GM18868 (cell line): ENCODE measurements around the gene AP3B1.

Experiments used
- ATAC-seq: cut with Tn5 transposase; IDR thresholded peaks from one replicate; pipeline ENCODE4 v1.9.1; 2021; ENCODE audit warnings: mild to moderate bottlenecking, moderate library complexity; ENCODE audit not compliant: unreplicated experiment

AP3B1 gene

DNA sequence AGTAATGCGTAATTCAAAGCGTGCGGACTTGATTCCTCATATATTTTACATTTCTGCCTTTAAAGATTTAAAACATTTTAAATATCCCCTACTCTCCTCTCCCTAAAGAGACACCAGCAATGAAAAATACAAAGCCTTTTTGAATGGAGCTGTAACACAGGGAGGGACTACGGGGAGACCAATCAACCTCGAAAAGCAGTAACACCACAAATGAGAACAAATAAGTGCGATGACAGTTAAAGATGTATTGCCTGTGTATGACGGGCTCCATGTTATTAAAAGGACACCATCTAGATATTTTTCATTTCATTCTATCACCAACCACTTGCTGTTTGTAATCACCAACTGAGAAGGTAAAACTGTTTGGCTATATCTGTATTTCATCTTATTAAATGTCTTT, 288.0 kb downstream of the AP3B1 start:
- ATAC-seq = no peak

DNA sequence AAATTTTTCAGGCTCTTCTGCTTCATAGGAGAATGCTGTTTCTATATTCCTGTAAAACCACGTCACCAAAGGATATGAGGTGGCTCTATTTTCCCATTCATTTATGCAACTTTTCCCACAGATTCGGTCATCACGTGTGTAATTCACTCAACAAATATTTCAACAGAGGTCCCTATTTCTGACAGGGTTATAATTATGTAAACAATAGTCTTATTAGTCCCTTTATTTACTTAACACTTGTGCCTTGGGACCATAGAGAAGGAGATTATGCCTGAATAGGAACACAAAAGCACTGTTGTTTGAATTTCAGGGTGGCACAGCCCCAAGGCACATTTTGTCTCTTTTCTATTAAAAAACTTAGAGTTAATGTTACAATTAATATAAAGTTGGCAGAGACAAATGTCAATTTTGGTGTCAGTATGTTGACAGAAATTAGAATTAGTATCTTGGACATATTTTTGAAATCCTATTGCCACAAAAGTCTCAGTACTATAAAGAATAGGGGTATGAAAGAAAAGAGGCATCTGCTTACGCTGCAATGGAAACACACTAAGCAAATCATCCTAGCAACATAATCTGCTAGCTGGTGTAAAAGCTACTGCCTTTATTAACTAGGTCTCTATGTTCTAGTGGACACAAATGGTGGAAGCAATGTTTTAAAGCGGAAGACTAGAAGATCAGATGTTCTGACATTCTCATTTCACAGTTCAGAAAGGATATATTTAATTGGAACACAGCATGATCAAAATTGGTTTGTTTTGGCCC, 289.3 kb downstream of the AP3B1 start:
- no peak for ATAC-seq

DNA sequence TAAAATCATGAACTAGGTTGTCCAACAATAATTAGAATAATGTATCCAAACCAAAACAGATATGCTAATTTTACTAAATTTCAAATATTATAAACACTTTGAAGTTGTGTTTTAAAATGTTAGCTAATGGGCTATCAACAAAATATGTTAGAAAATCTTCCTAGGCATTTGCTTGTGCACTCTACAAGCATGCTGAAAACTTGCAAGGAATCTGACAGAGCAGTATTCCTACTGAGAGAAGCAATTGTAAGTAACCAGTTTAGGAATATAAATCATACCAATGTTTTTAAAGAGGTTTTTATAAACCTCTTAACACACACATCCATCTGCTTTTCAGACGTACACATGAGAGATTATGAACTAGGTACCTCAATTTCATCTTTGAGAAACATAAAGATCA, 289.9 kb downstream of the AP3B1 start:
- ATAC-seq = no peak

DNA sequence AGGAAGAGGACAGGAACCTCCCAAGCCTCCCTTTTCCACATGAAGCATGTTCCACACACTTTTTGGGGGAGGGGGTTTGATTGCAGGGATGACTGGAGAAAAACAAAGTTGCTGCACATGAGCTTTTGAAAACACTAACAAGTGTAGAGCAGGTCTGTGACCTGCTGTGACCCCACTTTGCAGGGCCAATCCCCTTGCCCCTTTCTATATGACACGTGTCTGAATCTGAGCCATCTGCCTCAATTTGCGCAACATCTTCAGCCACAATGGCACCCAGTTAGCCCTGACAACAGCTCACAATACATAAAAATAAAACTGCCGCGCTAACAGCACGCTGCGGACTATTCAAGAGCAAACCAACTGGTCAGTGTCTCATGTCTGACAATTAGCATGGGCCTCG, 290.6 kb downstream of the AP3B1 start:
- ATAC-seq = no peak

DNA sequence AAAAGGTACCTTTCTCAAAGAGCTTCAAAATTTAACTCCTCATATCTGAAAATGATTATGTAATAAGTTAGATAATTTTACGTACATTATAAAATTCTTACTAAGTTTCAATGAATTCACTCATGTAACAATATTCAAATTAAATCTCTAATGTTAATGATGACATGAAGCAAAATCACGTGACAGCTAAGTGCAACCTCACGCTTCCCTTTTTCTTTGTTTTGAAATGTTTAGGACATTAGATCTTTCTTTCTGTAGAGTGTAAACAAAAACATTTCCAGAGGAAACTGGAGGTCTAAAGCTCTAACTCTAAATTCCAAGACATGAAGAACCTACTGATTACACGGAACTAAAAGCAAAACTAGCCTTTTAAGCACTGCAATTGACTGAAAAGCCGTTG, 291.0 kb downstream of the AP3B1 start:
- ATAC-seq = no peak

DNA sequence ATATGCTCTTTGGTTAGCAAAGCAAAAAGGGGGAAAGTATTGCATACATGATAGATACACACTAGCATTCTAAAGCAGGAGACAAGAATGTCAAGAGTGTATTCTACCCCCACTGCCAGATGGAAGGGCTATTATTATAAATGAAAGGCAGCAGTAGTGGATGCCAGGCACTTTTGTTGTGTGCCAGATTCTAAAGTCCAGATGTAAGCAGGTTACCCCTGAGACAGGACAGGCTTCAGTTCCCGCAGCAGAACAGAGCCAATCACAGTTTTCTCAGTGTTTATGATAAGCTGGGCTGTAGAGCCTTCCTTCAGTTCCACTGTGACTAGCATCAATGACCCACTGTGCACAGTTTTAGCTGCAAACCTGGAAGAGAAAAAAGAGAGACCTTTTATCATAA, 291.8 kb downstream of the AP3B1 start:
- no peak for ATAC-seq

DNA sequence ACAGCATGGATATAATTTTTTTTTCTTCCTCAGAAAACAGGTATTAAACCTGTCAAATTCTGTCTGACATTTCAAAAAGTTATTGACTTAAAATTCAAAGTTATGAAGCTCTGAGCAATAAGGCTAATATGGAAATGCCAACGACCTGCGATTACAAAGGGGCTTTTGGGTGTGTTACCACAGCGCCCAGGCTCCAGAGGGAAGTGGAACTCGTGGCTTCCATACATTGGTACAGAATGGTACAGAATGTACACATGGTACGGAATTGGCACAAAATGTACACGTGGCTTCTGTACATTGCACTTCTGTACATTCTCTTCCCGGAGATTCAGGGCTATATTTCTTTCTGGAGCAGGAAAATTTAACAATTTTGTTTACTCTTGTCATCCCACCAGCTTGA, 293.3 kb downstream of the AP3B1 start:
- no peak for ATAC-seq

DNA sequence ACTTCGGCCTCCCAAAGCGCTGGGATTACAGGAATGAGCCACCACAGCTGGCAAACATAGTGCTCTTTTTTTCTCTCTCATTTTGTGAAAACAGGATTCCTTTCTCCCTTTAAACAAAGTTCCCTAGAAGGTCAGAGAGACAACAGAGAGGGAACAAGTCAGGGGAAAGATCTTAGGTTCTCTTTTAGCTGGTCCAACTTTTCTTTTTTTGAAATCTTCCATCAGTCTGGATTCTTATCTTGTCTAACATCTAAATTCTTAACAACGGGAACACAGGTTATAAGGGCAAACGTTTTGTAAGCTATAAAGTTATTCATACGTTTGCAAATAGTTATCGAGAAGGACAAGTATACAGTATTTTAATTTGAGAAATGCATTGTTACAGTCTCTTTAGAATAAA, 294.3 kb downstream of the AP3B1 start:
- no peak for ATAC-seq

DNA sequence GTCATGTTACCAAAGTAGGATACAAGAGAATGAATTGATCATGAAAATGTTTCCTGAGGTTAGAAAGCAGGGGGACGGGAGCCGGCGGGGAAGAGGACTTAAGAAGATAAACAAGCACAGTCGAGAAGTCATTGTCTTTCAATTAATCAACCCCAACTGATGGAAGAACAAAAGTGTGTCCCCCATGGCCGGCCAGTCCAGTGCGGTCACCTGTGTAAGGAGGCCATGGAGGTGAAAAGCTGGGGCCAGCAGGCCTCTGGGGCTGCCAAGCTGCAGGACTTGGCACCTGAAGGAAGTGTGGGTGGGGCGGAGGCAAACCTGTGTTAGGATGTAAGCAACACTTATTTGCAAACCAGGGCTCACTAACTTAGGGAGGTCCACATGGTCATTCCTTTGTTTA, 295.1 kb downstream of the AP3B1 start:
- ATAC-seq = no peak

DNA sequence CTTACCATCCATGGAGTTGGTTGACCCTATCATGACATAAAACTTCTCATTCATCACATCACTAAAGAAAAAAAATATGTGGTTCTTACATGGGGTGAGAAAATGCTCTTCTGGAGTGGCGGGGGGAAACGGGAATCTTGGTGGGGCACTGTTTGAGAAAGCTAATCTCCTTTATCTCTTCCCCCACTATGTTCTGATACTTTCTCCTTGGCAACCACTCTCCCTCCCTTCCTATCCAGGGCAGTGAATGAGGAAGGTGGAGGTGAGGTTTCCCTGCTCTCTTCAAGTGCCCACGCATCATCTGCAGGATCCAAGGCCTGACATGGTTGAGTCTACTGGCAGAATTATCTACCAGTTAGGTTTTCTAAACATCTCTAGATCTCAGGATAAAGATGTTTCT, 297.6 kb downstream of the AP3B1 start:
- ATAC-seq = no peak

DNA sequence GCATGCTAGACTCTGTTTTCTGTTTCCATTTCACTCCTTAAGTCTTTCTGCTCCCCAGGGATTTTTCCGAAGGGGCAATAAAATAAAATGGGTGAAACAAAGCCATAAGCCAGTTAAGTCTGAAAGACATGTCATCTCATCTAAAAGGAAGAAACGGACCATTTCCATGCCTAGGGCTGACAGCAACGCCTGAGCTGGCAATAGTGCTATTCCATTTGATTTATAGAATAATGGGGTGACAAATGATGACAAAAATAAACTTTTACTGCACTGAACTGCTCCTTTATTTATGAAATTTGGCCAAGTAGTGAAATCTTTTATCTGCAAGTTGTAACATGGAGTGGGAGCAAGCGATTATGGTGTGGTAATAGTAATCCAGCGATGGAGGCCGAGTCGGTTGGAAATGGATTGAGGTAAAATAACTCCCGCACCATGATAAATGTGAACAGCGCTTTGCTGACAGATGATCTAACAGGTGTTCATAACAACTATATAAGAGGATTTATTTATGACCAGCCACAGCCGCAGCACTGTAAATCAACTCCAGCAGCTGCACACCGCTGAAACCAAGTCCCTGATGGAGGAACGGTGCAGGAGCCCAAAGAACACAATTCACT, 298.6 kb downstream of the AP3B1 start:
- no peak for ATAC-seq

DNA sequence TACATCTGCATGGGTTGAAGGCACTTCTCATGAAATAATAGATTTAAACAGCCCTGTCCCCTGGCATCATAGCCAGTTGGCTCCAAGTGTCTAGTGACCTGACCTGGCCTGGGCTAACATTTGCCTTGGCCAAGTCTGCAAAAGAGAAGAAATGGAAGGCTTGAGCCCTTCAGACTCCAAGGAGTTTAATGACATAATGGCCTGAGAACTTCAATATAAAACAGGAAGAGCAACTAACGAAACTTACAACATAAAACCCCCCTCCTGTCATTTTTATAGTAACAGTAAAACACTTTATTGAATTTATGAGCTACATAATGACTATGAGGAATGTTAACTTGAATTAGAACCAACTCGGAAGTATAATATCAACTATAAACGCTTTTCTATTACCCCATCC, 299.6 kb downstream of the AP3B1 start:
- no peak for ATAC-seq

DNA sequence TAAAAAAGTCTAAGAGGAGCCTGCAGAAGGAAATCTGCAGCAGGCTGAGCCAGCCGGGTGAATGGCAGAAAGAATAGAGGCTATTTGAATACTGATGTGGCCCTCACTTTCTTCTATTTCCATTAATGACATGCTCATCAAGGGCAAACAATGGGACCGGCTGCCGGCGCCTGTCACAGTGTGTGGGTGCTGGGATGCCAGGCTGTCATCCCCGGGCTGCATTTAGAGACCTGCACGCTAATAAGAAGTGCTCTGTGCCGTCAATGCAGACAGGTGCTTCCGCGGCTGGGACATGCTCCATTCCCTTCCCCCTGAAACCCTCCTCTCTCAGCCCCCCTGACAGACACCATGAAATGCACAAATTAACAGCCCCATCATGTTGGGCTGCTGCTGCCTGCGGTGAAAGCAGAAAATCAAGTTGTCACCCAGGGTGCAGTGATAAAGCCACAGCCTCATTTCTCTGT, 300.6 kb downstream of the AP3B1 start:
- no peak for ATAC-seq

DNA sequence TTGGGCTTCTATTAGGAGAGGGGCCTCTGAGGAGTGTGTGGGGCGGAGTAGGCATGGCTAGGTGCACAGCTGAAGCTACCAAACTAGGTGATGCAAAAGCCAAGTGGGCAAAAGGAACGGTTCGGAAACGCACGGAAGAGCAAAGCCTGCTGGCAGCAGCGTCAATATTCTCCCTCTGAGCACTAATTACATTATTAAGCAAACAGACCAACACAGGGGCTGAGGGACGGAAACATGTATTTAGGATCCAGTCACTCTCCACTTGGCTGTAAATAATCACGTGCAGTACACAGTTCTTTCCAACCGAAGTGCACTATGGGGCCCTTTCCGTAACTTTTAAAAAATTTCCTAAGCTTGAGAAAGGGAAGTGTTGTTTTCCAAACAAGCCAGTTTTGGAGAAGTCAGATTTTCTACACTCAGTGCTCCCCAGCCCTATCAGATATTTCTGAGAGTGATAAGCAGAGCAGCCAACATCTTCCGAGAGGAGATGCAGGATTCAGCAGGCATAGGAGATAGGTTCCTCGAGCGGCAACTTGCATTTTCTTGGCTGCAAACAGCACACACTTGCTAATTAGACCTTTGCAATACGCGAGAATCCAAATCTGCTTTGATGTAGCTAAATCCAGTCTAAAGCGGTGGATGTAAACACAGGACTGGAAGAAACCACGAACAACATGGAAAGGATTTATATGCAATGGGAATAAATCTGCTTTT, 301.2 kb downstream of the AP3B1 start:
- ATAC-seq = no peak

DNA sequence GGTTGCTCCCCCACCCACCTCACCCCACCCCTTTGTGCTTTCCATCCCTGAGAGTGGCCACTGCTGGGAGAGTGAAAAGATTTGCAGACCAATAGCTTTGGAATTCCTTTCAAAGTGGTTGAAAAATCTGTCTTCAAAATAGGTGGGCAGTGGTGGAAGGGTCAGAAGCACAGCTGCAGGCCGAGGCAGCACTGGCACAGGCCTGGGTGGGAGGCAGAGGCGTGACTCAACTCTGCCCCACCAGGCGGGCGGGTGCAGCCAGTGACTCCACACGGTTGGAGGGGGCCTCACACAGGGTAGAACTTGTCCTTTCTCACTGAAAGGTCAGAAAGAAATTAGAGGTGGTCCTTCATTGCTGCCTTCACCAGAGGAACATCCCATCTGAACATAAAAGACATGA, 303.4 kb downstream of the AP3B1 start:
- ATAC-seq = no peak

DNA sequence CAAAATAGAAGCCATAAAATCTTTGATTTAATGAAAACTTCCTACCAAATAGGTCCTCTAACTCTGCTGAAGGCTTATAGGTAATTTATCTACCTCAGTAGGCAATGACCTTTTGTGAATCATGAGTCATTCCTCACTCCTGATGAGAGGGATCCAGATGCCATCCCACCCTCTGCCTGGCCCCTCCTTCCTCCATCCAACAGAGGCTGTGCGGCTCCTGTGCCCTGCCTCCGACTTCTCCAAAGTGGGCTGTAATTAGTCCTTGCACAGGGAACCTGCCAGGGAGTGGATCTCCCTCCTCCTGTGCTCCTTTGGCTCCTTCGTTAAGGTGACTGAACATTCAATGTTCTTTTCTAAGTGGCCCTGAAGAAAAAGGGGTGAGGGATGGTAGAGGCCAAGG, 304.5 kb downstream of the AP3B1 start:
- ATAC-seq = no peak

DNA sequence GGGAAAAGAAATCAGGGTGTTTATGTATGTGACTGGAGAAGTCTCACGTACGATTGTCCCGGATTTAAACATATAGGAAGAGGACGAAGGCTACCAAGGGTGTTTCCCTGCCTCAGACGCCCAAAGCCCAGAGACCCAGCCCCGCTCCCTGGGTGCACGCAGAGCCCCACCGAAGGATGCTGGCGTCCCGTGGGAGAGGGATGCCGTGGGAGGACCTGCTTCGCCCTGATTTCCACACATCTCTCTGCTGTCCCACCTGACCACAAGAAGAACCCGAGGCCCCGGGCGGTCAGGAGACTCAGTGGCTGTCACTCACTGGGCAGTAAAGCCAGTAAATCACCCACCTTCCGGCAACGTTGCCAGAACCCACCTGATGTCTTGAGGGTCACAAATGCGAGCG, 306.5 kb downstream of the AP3B1 start:
- no peak for ATAC-seq

DNA sequence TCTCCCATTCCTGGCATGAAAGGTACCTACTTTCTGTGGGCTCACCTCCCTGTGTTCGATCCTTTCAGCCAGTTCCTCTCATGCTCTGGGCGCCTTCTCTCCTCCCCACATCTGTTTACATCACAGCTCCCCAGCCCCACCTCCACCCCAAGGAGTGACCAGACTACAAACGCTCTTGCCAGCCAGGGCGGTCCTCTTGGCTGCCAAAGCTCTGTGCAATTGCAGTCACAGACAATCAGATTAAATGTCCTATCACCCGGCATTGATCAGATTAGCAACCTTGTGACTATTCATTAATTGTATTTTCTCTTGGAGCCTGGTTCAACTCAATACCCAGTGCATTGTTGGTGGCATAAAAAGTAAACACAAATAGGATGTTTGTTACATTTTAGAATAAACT, 307.2 kb downstream of the AP3B1 start:
- ATAC-seq = no peak

DNA sequence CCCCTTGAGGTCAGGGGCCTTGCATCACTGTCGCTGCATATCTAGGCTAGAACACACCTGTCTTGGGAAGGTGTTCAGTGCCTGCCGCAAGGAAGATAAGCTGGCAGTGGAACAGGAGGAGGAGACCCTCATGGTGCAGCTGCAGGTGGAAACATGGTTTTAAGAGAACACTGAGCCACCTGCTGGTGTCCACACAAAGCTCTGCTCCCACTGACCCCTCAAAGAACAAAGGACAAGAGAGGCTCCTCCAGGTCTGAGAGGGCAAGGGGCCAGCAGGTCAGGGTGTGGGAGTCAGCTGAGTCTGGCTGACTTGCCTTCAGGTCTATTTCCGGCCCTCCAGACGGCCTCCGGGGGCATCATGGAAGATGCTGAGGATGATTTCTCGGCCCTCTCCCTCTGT, 308.2 kb downstream of the AP3B1 start:
- ATAC-seq = no peak

DNA sequence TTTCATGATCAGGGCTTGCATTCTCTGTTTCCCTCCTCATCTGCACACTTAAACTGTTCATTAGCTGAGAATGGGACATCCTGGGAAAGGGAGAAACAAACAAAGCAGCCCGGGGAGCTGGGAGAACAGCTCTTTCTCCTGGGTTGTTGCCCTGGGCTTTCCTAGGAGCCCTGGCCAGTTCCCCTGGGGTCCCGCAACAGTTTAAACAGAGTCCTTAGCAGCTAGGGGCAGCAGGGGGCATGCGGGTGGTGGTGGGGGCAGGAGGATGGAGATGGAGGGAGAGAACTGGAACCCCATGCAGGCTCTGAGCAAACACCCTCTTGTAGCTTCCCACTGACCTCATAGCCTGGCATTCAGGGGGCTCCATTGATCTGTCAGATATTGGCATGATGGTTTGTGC, 309.3 kb downstream of the AP3B1 start:
- ATAC-seq = no peak

DNA sequence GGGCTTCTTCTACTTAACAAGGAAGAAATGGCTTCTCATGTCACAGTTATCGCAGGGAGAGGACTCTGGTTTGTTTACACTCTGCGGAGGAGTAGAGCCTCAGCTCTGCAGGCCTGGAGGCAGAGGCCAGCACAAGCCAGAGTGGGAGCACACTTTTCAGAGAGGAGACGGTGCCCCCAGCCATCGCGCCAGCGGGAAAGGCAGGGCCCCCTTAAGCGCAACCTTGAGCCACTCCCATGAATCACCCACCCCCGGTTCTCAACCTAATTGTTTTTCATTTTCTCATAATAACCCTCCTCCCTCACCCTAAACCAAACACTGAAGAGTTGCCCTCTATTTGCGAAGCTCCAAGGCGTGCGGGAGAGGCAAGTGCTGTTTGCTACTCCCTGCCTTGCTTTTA, 309.9 kb downstream of the AP3B1 start:
- ATAC-seq = no peak
